NCI-H146 treated with DMSO at 0.1 percent for 48 hours (cell line): Measurements from ENCODE around the gene DDX1.

ENCODE experiments used
- DNase-seq: peaks from one replicate; lab custom pipeline; 2025; ENCODE audit not compliant: unreplicated experiment; lab: John Stamatoyannopoulos, UW

Gene DDX1

DNA sequence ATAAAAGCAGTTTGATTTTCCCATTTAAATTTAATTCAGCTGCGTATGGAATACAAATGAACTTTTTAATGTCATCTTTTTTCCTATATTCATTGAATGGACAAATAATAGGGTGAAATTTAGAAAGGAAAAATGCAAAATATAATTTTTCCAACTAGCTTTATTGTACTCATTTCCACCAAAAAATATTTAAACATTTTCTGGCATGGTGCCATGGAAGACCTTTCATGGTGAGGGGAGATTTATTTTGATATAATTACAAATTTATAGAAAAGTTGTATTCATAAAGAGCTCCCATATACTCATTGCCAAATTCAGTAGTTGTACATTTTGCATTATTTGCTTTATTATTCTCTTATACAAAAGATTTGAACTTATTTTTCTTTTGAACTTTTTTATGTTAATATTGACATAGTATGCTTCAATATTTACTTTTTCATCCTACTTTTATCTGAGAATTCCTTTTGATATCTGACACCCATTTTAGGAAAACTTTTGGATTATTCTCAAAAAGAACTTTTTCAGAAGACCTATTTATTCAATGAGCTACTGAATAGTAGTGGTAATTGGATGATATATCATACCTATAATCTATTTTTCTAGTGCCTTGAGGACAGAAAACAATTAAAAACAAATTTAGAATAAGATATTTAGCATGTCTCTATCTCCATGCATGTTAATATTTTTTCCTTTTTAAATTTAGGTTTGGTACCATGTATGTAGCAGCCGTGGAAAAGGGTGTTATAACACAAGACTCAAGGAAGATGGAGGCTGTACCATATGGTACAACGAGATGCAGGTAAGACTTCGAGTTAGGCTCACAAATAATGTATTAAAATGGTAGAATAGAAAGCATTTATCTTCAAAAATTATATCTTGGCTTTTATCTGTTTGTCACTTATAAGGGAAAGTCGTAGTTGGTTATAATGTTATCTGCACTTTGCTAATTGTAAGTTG, 37.5 kb downstream of the DDX1 start:
- DNase-seq, result no peak

DNA sequence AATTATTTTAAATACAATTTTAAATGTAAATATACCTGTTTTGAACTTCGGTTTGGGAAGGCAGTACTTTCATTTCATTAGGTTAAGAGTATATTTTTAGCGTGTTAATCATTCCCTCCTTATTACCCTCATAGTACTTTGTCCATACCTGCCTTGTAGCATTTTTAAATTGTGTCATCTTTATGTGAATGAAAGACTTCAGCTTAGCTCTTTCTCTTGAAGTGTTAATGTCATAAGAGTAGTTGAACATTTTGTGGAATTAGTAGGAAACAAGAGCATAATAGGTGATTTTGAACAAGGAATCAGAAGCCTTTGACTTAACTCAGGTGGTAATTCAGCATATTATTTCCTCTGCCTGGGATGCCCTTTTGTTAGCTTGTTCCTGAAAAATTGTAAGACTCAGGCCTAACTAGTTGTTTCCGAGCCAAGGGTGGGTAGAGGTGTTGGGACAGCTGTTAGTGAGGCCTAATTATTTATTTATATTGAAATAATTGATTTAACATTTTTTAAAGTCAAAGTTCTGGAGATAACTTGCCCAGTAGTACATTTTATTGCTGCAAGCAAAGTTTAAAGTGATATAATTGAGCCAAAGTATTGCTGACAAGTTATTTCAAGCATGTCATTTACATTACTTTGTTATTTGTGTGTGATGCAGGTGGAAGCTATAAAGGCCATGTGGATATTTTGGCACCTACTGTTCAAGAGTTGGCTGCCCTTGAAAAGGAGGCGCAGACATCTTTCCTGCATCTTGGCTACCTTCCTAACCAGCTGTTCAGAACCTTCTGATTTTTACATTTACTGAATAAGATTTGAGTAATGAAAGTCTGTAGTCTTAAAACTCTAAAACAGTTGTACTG, 38.7 kb downstream of the DDX1 start:
- DNase-seq, result no peak

DNA sequence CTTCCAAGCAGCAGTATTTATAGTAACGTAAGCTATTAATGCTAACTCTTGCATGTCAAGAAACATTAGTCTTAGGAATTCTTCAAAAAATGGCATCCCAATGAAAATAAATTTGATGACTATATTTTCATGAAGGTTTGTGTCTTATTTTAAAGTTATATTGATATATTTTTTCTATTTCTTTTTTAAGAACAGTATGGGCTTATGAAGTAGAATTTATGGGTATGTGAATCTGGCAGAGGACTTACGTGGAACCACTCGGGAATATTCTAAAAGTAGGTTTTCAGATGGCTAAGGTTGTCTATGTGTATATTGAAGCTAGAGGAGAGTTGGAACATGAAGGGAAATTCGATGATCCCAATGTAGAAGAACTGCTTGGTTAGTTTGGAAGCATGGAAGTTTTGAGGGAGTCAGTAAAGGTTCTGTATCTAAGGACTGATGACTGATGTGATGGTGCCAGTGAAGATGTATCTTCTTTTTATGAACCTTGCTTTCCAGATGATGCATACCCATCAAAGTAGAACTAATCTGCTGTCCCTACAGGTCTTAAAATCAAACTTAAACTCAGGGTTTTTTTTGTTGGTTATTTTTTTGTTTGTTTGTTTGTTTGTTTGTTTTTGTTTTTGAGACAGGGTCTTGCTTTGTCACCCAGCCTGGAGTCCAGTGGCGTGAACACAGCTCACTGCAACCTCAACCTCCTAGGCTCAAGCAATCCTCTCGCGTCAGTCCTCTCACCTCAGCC, 39.5 kb downstream of the DDX1 start:
- DNase-seq, result no peak

DNA sequence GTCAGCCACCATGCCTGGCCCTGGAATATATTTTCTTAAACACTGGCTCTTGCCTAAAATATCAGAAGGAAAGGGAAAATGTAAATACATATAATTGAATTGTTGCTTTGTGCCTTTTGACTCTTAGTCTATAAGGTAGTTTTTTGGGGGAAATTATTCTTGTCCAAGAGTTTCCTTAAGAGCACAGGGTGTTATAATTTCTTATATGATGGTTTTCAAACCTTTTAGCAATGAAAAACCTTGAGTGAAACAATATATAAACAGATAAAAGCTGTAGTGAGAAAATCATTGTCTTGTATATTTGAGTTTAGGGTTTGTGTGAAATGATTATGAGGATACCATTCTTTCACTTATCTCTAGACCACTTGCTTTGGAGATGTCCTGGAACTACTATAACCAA, 40.2 kb downstream of the DDX1 start:
- DNase-seq, result no peak

DNA sequence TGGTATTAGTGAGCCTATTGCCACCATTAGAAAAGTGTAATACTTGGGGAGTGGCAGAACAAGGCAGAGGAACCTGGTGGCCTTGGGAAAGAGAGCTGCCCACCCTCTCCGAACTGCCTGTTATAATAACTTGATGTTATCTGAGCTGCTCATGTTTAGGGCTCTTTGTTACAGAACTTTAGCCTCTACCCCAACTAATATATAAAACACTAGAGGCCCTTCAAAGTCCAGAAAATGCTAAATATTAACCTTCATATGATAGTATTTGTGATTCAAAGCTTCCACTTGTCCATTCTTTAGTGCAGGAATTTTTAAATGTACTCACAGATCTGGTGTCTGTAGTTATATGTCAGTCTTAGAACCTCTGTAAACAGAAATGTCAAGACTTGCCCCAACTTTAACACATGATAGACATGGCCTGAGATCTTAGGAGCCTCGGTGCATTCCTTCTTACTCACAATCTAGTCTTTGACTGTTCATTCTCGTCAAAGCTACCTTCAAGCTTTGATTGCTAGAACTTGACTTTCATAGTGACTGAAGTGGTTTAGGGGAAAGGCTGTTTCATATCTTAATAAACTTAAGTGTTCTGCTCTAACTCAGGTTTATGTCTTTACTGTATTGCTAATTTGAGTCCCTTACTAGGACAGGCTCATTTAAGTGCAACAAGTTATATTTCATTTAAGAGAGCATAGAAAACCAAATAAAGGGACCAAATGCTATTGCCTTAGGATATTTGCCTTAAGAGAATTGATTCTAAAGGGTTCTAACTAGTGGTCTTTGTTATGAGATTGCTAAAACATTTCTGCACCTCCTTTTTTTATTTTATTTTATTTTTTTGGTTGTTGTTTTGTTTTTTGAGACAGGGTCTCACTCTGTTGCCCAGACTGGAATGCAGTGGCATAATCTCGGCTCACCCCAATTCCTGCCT, 41.6 kb downstream of the DDX1 start:
- no peak for DNase-seq

DNA sequence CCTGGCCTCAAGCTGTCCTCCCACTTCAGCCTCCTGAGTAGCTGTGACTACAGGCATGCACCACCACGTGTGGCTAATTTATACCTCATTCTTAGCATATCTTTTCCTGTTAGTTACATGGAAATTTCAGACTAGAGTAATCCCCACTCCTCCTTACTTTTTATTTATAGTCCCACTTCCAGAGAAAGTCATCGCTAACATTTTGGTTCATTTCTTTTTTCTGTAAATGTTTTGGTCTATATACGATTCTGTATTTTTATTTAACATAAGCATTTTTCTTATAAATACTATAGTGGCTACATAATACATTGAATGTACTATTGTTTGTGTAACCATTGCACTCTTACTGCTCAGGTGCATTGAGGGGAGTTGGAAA, 42.3 kb downstream of the DDX1 start:
- no peak for DNase-seq

DNA sequence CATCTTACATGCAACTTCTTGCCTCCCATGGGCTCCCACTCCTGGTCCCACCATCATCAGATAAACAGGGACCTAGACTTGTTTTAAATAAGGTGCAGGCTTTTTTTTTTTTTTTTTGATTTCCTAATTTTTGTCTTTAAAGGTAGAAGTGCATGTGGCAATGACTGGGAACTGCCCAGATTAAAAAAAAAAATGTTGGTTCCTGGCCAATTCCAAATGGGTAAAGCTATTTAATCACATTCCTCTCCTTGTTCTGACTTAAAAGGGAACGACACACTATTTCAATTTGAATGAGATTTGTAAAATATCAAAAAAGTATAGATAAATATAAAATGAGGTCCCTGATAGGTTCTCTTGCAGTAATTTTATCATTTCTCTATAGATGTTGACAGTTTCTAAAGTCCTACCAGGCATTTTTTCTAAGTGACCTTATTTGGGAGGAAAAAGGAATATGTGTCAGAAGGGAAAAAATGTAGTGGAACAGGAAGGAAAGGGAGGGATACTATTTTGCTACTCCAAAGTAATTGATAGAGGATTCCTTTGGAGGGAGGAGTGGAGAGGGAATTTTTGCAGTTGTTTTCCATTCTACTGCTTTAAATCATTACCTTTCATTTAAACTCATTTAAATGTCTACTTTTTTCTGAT, 43.3 kb downstream of the DDX1 start:
- DNase-seq, result no peak

DNA sequence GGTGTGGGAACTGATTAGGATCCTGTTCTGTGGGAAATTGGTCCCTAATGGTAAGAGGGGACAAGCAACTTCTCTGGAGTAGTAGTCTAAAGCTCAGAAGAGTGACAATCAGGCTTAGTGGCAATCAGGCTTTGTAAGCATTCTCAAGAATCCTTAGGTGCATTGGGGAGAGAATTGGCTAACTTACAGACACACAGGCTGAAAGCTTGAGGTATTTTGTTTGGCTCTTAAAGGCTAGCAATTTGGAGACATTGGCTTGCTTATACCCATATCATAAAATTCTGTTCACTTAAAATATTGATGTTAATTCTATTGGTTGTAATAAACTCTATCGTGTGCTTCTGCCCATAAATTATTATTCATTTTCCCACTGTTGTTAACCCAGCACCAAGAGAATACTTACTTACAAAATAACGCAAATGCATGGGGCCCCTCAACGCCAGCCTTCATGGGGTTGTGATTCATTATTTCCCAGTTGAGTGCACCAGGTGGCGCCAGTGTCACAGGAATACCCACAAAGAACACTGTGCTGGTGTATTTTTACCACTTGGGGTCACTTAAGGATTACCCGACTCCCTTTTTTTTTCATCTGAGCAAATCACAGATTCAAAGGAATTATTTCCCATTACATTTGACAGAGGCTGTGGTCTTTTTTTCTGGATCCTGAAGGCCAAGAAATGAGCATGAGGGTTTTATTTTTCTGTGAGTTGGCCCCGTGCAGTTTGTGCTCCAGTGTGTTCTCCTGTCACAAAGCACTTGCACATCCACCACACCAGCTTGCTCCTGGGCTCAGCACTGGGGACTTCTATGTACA, 45.5 kb downstream of the DDX1 start:
- peak; percentile 17 for DNase-seq

DNA sequence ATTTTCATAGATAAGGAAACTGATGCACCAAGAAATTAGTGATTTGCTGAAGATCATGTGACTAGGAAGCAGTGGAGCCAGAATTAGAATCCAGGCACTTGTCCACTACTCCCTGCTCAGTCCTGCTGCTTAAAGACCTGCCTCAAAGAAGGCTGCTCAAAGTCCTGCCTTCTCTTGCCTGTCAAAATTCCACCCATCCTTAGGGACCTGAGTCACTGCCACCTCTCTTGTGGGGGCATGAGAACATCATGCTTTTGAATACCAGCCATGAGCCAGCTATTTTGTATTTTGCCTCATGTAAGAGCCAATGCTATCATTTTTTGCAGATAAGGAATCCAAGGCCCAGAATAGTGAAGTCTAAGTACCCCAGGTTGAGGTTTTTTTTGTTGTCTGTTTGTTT, 47.1 kb downstream of the DDX1 start:
- no peak for DNase-seq

DNA sequence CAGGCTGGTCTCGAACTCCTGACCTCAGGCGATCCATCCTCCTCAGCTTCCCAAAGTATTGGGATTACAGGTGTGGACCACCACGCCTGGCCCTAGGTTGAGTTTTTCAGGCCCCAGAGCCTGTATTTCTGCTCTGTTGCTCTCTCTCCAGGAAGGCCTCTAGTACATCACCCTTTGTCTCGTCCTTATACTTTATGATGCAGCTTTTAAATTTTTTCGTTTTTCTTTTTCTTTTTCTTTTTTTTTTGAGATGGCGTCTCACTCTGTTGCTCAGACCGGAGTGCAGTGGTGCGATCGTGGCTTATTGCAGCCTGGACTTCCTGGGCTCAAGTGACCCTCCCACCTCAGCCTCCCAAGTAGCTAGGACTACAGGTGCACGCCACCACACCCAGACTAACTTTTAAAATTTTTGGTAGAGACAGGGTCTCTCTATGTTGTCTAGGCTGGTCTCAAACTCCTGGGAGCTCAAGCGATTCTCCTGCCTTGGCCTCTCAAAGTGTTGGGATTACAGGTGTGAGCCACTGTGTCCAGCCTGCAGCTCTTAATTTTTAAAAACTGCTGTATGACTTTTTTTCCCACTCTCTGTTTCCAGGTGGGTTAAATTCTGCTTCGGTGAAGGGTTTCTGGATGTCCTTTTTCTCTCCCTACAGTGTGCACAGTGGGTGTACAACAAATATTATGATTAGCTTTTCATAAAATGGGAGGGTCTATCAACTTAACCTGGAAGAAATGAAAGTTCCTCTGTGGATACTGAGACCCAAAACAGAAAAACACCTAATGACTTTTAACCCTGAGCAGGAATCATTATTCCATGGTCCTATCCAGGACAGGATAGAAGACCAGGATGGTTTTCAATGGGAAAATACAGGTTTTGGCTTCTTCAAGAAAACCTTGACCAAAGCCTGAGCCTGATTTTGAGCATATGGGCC, 47.9 kb downstream of the DDX1 start:
- DNase-seq, result no peak

DNA sequence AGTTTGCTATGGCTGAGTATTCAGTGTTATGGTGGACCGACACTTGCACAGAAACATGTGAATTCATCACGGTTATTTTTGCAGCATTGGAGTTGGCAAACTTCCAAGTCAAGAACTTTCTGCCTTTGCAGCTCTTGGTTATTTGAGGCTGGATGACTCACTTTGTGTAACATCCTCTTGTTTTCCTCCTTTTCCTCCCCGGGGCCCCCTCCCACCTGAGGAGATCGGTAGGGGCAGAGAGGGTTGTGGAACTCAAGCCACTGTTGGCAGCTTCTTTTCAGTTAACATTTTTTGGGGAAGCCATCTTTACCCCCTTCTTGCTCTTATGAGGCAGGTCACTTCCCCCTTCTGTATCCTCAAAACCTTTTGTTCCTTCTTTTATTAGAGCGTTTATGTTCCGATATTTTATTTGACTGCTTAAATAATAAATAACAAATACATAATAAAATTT, 48.6 kb downstream of the DDX1 start:
- no peak for DNase-seq

DNA sequence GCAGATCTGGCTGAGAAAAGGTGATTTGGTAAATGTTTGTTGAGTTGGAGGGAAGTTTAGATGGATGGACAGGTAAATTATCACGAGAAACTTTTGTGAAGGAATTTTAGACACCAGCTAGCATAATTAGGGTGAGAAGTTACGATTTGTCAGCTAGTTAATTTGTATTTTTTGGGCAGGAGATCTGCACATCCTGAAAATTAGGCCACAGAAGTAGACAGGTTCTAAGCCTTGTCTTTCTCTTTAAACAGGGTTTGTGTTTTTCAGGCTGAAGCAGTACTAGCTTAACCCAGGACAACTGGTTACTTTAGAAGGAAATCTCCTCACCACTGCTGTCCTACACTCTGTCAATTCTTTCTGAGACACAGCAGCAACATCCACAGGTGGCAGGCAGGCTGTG, 49.1 kb downstream of the DDX1 start:
- DNase-seq, result no peak

DNA sequence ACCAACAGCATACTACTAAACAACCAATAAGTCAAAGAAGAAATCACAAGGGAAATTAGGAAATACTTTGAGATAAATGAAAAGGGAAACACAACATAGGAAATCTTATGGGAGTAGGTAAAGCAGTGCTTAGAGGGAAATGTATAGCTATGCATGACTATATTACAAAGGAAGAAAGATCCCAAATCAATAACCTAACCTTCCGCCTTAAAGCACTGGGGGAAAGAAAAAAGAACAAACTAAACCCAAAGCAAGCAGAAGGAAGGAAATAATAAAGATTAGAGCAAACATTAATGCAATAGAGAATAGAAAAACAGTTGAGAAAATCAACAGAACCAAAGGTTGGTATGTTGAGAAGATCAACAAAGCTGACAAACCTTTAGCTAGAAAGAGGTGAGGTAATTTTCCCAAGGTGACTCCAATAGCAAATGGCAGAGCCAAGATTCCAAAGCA, 49.9 kb downstream of the DDX1 start:
- DNase-seq, result no peak

DNA sequence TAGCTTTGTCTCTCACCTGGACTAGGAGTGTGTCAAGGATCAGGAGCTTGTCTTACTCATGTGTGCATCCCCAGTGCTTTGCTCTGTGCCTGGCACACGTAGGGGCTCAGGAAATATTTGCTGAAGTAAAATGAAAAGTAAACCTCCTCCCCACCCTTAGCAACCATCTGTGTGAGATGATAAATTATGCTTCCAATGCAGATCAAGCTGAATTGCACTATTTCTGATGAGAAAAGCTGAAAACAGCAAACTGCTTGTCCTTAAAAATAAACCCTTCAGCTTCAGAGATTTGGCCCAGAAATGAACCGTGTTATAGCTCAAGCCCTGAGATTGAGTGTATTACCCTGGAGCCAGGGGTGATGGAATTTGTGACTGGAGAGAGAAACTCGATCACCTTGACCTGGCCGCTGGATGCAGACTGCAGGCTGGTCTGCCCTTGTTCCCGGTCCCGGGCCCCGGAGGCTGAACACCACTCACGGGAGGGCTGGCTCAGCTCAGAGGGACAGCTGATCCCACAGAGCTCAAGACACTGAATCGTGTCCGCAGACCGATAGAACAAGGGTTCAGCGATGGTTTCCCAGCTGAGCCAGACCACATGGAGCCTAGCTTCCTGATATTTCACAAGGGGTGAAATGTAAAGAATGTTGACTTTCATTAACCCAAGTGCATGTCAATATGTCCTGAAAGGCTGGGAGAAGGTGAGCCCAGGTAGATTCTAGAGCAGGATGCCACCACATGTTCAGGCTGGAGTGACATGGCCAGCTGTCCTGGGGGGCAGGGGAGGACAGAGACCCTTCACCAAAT, 50.5 kb downstream of the DDX1 start:
- no peak for DNase-seq

DNA sequence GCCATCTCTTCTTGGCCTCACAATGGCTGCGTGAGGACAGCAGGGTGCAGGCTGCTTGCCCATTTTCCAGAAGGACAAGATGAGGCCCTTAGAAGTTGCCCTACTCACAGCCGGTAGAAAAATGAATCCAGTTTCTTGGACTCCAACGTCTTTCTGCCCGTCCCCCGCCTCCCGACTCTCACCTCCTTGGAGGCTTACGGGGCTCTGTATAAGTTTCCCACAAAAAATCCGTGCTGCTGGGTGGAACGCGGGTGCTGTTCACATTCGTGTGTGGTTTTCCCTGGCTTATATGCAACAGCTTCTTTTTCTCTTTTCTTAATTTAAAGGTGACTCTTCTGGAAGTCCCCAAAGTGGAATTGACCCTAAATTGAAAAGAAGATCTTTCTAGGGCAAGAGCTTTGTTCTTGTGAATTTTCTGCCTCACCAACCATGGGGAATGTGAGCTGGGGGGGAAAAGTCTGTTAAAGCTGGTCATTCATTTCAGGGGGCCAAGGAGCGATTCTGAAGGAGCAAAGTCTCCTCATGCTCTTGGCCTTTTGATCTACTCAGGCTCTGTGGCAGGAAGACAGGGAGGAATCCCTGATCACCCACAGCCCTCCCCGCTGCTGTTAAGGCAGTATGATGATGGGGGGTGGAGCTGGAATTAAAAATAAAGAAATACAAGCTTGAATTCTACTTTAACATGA, 51.3 kb downstream of the DDX1 start:
- no peak for DNase-seq
